HEK293 (cell line): ENCODE results near the gene FAXC.

Experiments used
- CTCF ChIP-seq: fragments of 450-650 bp; formaldehyde crosslinking; IDR thresholded peaks from 2 replicates; pipeline ENCODE4 v1.5.1; 2016; ENCODE audit warnings: missing biosample characterization, missing genetic modification characterization
- GFI1B ChIP-seq: fragments of 450-650 bp; formaldehyde crosslinking; IDR thresholded peaks from 2 replicates; pipeline ENCODE4 v1.5.1; 2016; ENCODE audit warnings: missing biosample characterization, missing genetic modification characterization
- YY1 ChIP-seq: fragments of 450-650 bp; formaldehyde crosslinking; IDR thresholded peaks from 2 replicates; pipeline ENCODE4 v1.5.1; 2018; ENCODE audit warnings: missing biosample characterization, missing genetic modification characterization
- ZNF133 ChIP-seq: fragments of 450-650 bp; formaldehyde crosslinking; IDR thresholded peaks from 2 replicates; pipeline ENCODE4 v1.5.1; 2016; ENCODE audit warnings: missing biosample characterization, missing genetic modification characterization
- ZNF146 ChIP-seq: fragments of 450-650 bp; formaldehyde crosslinking; IDR thresholded peaks from 2 replicates; pipeline ENCODE4 v1.5.1; 2016; ENCODE audit warnings: missing biosample characterization, missing genetic modification characterization
- ZNF416 ChIP-seq: fragments of 450-650 bp; formaldehyde crosslinking; IDR thresholded peaks from 2 replicates; pipeline ENCODE4 v1.5.1; 2016; ENCODE audit warnings: missing biosample characterization, missing genetic modification characterization
- ZSCAN4 ChIP-seq: fragments of 450-650 bp; formaldehyde crosslinking; IDR thresholded peaks from 2 replicates; pipeline ENCODE4 v1.5.1; 2017; ENCODE audit warnings: missing biosample characterization, missing genetic modification characterization

GRCh38 chr6:99349171-99350141, at the start of gene FAXC:
- TF ChIP-seq ZNF146 (tag by site-specific recombination), result no peak
- TF ChIP-seq ZNF133 (tag by site-specific recombination), result no peak
- TF ChIP-seq ZNF416 (tag by site-specific recombination), result no peak
- TF ChIP-seq ZSCAN4 (tag by site-specific recombination), result no peak
- TF ChIP-seq CTCF, result peak; percentile 68
- no peak; the same call in 1 of the 2 replicates for TF ChIP-seq YY1
- no peak for TF ChIP-seq GFI1B (tag by site-specific recombination)
